SU-DHL-6 (cell line): ENCODE measurements around the gene AIMP1.

Experiments used
- H2AFZ ChIP-seq: fragments of 200-600 bp; sonication (generic); 2 replicates; pipeline ENCODE4 v1.6.1; 2014; ENCODE audit warnings: low read depth, mild to moderate bottlenecking, moderate library complexity, mixed read lengths, antibody characterized with exemption, low read length; ENCODE audit not compliant: severe bottlenecking
- H3F3A ChIP-seq: fragments of 200-600 bp; shearing (Covaris generic); 2 replicates; pipeline ENCODE4 v1.6.0; 2016; ENCODE audit warnings: antibody characterized with exemption, mild to moderate bottlenecking; ENCODE audit not compliant: insufficient read depth
- H3K27ac ChIP-seq: fragments of 200-600 bp; sonication (generic); 2 replicates; pipeline ENCODE4 v1.5.1; 2016; ENCODE audit warnings: low read depth, mild to moderate bottlenecking, low read length, moderate library complexity, mixed read lengths
- H3K27me3 ChIP-seq: fragments of 200-600 bp; sonication (generic), shearing (Covaris generic); 2 replicates; pipeline ENCODE4 v1.6.0; 2014; ENCODE audit warnings: mild to moderate bottlenecking, low read length
- H3K36me3 ChIP-seq: fragments of 200-600 bp; sonication (generic); 2 replicates; pipeline ENCODE4 v1.6.1; 2014; ENCODE audit warnings: mild to moderate bottlenecking, low read length, mixed read lengths
- H3K4me2 ChIP-seq: fragments of 300-600, 200-600 bp; shearing (Covaris generic), sonication (generic); 2 replicates; pipeline ENCODE4 v1.6.0; 2014; ENCODE audit warnings: low read length, low read depth, mild to moderate bottlenecking; ENCODE audit not compliant: poor library complexity, severe bottlenecking
- H3K4me3 ChIP-seq: fragments of 200-600 bp; sonication (generic); 2 replicates; pipeline ENCODE4 v1.5.1; 2014; ENCODE audit warnings: antibody characterized with exemption, low read length, mild to moderate bottlenecking, mixed read lengths; ENCODE audit not compliant: insufficient read depth, poor library complexity, severe bottlenecking
- H3K79me2 ChIP-seq: fragments of 200-600 bp; sonication (generic); 2 replicates; pipeline ENCODE4 v1.6.1; 2014; ENCODE audit warnings: mild to moderate bottlenecking, low read length, moderate library complexity; ENCODE audit not compliant: insufficient read depth
- H3K9ac ChIP-seq: fragments of 200-600 bp; sonication (generic); 2 replicates; pipeline ENCODE4 v1.7.0; 2014; ENCODE audit warnings: mild to moderate bottlenecking, low read length
- H3K9me2 ChIP-seq: fragments of 200-600 bp; sonication (generic); replicated peaks from 2 replicates; pipeline ENCODE4 v1.6.1; 2014; ENCODE audit warnings: low read length; ENCODE audit not compliant: insufficient read depth
- H3K9me3 ChIP-seq: fragments of 200-600 bp; sonication (generic); 2 replicates; pipeline ENCODE4 v1.6.1; 2014; ENCODE audit warnings: low read length, mixed read lengths; ENCODE audit not compliant: insufficient read depth
- H4K20me1 ChIP-seq: fragments of 200-600 bp; sonication (generic); 2 replicates; pipeline ENCODE4 v1.6.1; 2014; ENCODE audit warnings: low read depth, mild to moderate bottlenecking, antibody characterized with exemption, low read length, moderate library complexity, mixed read lengths
- CTCF ChIP-seq: fragments of 200-600 bp; sonication (generic); IDR thresholded peaks from one replicate; pipeline ENCODE4 v1.5.1; 2017; ENCODE audit warnings: antibody characterized with exemption, mild to moderate bottlenecking, low read length, moderate library complexity; ENCODE audit not compliant: insufficient read depth, poor library complexity, severe bottlenecking
- EZH2phosphoT487 ChIP-seq: fragments of 200-600 bp; sonication (generic), shearing (Covaris generic); conservative IDR thresholded peaks from 2 replicates; pipeline ENCODE4 v1.6.1; 2018; ENCODE audit warnings: mild to moderate bottlenecking, antibody characterized with exemption, low read length, moderate library complexity, mixed read lengths

The AIMP1 gene

GRCh38 chr4:106333186-106333585, 16.8 kb downstream of the AIMP1 start:
- no peaks in the 10 kb centered on the region for H3K27me3 ChIP-seq
- no peaks in the 10 kb centered on the region for H3K79me2 ChIP-seq
- H3K9me3 ChIP-seq, result no peaks in the 10 kb centered on the region
- no peak overlapping the region for H3K27ac ChIP-seq
- no peak for TF ChIP-seq EZH2phosphoT487
- TF ChIP-seq CTCF, result no peak
- H4K20me1 ChIP-seq, result no peaks in the 10 kb centered on the region
- peaks cover 2% of the 10 kb centered on the region; the same call in 1 of the 2 replicates for H3K36me3 ChIP-seq
- no peaks in the 10 kb centered on the region for H3F3A ChIP-seq
- no peak overlapping the region for H2AFZ ChIP-seq
- H3K9ac ChIP-seq, result no peak overlapping the region
- H3K4me2 ChIP-seq, result no peak overlapping the region
- no peaks in the 10 kb centered on the region for H3K9me2 ChIP-seq
- H3K4me3 ChIP-seq, result no peak overlapping the region

- no peaks in the 10 kb centered on the region for H3K79me2 ChIP-seq
- H4K20me1 ChIP-seq, result no peaks in the 10 kb centered on the region
- no peaks in the 10 kb centered on the region for H3K9me2 ChIP-seq
- no peaks in the 10 kb centered on the region for H3K27me3 ChIP-seq
- H3K27ac ChIP-seq, result no peak overlapping the region
- H3K9ac ChIP-seq, result no peak overlapping the region
- H3K36me3 ChIP-seq, result peaks cover 2% of the 10 kb centered on the region; the same call in 1 of the 2 replicates
- no peak overlapping the region for H3K4me2 ChIP-seq
- TF ChIP-seq CTCF (no peak), EZH2phosphoT487 (no peak)
- no peak overlapping the region for H2AFZ ChIP-seq
- H3K9me3 ChIP-seq, result no peaks in the 10 kb centered on the region
- no peak overlapping the region for H3K4me3 ChIP-seq
- no peaks in the 10 kb centered on the region for H3F3A ChIP-seq
Measured at GRCh38 chr4:106334741-106335470, 18.6 kb downstream of the AIMP1 start.

- Histone ChIP-seq H4K20me1 (no peaks in the 10 kb centered on the region), H3K9ac (no peak overlapping the region), H3K4me2 (no peak overlapping the region), H3K9me2 (no peaks in the 10 kb centered on the region), H2AFZ (no peak overlapping the region), H3K79me2 (0 out of 2 replicates have a peak, but pooled peaks cover 5% of the 10 kb centered on the region), H3K27me3 (no peaks in the 10 kb centered on the region), H3K9me3 (no peaks in the 10 kb centered on the region), H3K36me3 (no peaks in the 10 kb centered on the region), H3K27ac (no peak overlapping the region), H3K4me3 (no peak overlapping the region), H3F3A (no peaks in the 10 kb centered on the region)
- no peak for TF ChIP-seq CTCF
- TF ChIP-seq EZH2phosphoT487, result no peak
Measured at GRCh38 chr4:106336618-106337017, 20.3 kb downstream of the AIMP1 start.
